Uterus (tissue), 4 donors: ENCODE data around the gene RNF183. TPM values are rescaled to one million over a fixed set of nuclear protein-coding genes. Genes with fewer than 3 reads are reported as not detected.

Experiments
- DNase-seq, 2 donors: peaks; one replicate each; pipeline ENCODE4 v3.0.0-alpha.2; 2019 to 2020
- H3K27ac ChIP-seq, 2 donors: fragments of 200-600 bp; sonication (generic); 1 replicate in 1 of 2; 2 replicates in 1 of 2; pipeline ENCODE4 v1.5.1; 2016 to 2018
- H3K27me3 ChIP-seq, 2 donors: fragments of 200-600 bp; sonication (generic); one replicate each; pipeline ENCODE4 v1.5.1; 2018 to 2019; ENCODE audit warnings: control low read depth in 1 of 2
- H3K36me3 ChIP-seq, 2 donors: fragments of 200-600 bp; sonication (generic); one replicate each; pipeline ENCODE4 v1.5.1; 2019; ENCODE audit warnings: control low read depth in 1 of 2
- H3K4me1 ChIP-seq, 2 donors: fragments of 200-600 bp; sonication (generic); one replicate each; pipeline ENCODE4 v1.5.1; 2018 to 2019; ENCODE audit warnings: control low read depth in 1 of 2
- H3K4me3 ChIP-seq, 2 donors: fragments of 200-600 bp; sonication (generic); 1 replicate in 1 of 2; 2 replicates in 1 of 2; pipeline ENCODE4 v1.5.1; 2018 to 2019; ENCODE audit warnings: mild to moderate bottlenecking in 1 of 2
- H3K9me3 ChIP-seq, 2 donors: fragments of 200-600 bp; sonication (generic); one replicate each; pipeline ENCODE4 v1.5.1; 2019; ENCODE audit warnings: control low read depth in 1 of 2
- POLR2A ChIP-seq, 2 donors: fragments of 450-650 bp; IDR thresholded peaks; one replicate each; pipeline ENCODE4 v1.6.1; 2016; ENCODE audit warnings: antibody characterized with exemption in 2 of 2, mild to moderate bottlenecking in 1 of 2, moderate library complexity in 1 of 2
- intact Hi-C: fragments of 100-400 bp; cut with DNase I; formaldehyde crosslinking; loops from one replicate; pipeline ENCODE4 v1.15.1; 2023; ENCODE audit warnings: low total_unique reads
- total RNA-seq, 4 donors: library from RNA; depleted of rRNA in 3 of 4; stranded (reverse); fragments of >200 nt in 3 of 4; gene quantifications; one replicate each; pipeline versions ENCODE4 v1.1.0 to v1.2.4, GENCODE V29; 2014 to 2023
- TF ChIP-seq, protein P1 (sequence below), 4 experiments: fragments of 200-600 bp in 2 of 4; fragments of 450-650 bp in 2 of 4; sonication (generic) in 2 of 4; IDR thresholded peaks; one replicate each; pipeline ENCODE4 v1.5.1; 2016 to 2019; ENCODE audit warnings: antibody characterized with exemption in 4 of 4, mild to moderate bottlenecking in 2 of 4, moderate library complexity in 1 of 4
- donor health status: DM: yes; HTN: yes; CAD: no.

RNF183 gene
- total RNA-seq, 4 donors from 2014 or later: 0.35 to 0.82 TPM; not detected in 2

DNA sequence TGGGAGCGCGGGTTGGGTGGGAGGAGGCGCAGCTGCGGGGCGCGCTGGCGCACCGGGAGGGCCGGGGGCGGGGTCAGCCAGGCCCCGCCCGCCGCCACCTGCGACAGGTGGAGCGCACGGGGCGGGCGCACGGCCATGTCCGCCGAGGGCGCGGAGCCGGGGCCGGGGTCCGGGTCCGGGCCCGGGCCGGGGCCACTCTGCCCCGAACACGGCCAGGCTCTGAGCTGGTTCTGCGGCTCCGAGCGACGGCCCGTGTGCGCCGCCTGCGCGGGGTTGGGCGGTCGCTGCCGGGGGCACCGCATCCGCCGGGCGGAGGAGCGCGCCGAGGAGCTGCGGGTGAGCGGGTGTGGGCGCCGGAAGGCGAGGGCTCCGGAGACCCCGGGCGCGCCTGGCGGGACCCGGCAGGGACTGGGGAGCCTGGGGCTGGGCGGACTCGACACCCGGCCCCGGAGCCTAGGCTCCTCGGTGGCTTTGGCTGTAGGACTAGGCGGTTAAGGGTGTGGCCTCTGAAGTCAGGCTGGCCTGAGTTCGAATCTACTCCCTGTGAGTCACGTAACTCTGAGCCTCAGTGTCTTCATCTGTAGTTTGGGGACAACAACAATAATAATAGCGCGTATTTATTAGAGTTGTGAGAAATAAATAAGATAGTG, 46.4 kb upstream of the RNF183 start, which contains the start of gene BSPRY:
BSPRY (plus strand) TSS at position 97 of the 650 bp plus-strand sequence; CDS start at position 136, 39 bp downstream.
- Histone ChIP-seq H3K4me1 (peaks cover 0 to 10% of the 10 kb centered on the region in 2 donors), H3K4me3 (peak within 1 kb of the TSS in 1 of 2 donors; percentile 28), H3K9me3 (no peaks in the 10 kb centered on the region), H3K36me3 (no peaks in the 10 kb centered on the region), H3K27ac (no peak within 1 kb of the TSS), H3K27me3 (peaks cover 3 to 14% of the 10 kb centered on the region in 2 donors)
- DNase-seq: no peak
- intact Hi-C loops: no loop called here
- TF ChIP-seq, protein P1, sequence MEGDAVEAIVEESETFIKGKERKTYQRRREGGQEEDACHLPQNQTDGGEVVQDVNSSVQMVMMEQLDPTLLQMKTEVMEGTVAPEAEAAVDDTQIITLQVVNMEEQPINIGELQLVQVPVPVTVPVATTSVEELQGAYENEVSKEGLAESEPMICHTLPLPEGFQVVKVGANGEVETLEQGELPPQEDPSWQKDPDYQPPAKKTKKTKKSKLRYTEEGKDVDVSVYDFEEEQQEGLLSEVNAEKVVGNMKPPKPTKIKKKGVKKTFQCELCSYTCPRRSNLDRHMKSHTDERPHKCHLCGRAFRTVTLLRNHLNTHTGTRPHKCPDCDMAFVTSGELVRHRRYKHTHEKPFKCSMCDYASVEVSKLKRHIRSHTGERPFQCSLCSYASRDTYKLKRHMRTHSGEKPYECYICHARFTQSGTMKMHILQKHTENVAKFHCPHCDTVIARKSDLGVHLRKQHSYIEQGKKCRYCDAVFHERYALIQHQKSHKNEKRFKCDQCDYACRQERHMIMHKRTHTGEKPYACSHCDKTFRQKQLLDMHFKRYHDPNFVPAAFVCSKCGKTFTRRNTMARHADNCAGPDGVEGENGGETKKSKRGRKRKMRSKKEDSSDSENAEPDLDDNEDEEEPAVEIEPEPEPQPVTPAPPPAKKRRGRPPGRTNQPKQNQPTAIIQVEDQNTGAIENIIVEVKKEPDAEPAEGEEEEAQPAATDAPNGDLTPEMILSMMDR (IDR thresholded peaks at IDR 0.05): no peak
- TF ChIP-seq POLR2A (IDR thresholded peaks at IDR 0.05): peak in 1 of 2 donors; percentile 19

DNA sequence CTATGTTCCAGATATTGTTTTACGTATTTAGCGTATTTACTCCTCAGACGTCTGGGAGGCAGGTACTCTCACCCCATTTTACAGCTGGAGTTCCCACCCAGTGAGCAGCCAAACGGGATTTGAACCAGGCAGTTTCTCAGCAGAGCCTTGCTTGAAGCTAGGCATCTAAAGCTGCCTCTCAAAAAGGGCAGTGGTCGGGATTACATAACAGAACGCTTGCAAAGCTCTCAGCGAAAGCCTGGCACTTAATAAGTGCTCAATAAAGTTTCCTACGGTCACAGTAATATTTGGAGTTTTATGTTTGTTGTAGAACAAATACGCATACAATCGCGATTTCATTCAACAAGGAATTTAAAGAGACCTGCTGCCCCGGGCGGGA, 45.9 kb upstream of the RNF183 start:
- intact Hi-C loops: no loop called here
- no peak overlapping the region for H3K27ac ChIP-seq
- DNase-seq: no peak

DNA sequence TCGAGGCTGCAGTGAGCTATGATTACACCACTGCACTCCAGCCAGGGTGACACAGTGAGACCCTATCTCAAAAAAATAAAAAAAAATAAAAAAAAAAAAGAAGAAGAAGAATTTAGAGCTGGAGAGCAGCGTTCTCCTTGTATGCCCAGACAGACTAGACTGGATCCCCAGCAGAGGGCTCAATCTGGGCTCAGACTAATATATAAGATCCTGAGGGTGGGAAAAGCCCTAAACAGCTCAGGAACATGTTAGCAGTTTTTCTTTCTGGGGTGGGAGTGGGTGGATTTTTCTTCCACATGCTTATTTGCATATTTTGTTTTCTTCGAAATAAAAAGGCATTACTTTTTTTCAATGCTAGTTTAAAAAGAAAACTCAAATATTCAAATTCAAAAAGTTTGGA, 45.3 kb upstream of the RNF183 start:
- peaks cover 0 to 10% of the 10 kb centered on the region in 2 donors for H3K4me1 ChIP-seq
- intact Hi-C loops: no loop called here

More for the DNA sequence above, 45.9 kb upstream of the RNF183 start:
- Histone ChIP-seq H3K9me3 (no peaks in the 10 kb centered on the region), H3K36me3 (no peaks in the 10 kb centered on the region), H3K27me3 (peaks cover 3 to 14% of the 10 kb centered on the region in 2 donors), H3K4me1 (peaks cover 0 to 10% of the 10 kb centered on the region in 2 donors), H3K4me3 (no peak overlapping the region)
- TF ChIP-seq, protein P1 (IDR thresholded peaks at IDR 0.05): no peak
- TF ChIP-seq POLR2A (IDR thresholded peaks at IDR 0.05): no peak

DNA sequence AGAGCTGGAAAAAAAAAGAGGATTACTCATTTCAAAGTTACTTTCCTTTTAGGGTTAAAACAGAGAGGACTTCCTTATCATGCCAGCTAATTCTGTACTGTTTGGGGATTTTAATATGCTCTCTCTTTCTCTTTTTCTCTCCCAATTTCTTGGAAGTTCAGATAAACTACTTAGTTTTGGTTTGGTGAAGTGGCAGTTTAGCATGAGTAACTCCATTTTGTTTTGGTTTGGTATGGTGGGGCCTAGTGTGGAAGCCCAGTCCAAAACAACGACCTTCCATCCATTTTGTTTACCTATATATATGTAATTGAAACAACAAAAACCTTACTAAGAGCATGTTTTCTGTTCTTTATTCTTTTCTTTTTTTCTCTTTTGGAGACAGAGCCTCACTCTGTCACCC, 42.5 kb upstream of the RNF183 start:
- TF ChIP-seq, protein P1 (IDR thresholded peaks at IDR 0.05): no peak
- no peak for TF ChIP-seq POLR2A (IDR thresholded peaks at IDR 0.05)
- no peak for DNase-seq
- peaks cover 3 to 10% of the 10 kb centered on the region in 2 donors for H3K27me3 ChIP-seq
- H3K36me3 ChIP-seq: no peaks in the 10 kb centered on the region
- no peak overlapping the region for H3K27ac ChIP-seq
- H3K4me1 ChIP-seq: peaks cover 0 to 10% of the 10 kb centered on the region in 2 donors
- no peak overlapping the region for H3K4me3 ChIP-seq
- intact Hi-C loops: no loop called here
- H3K9me3 ChIP-seq: no peaks in the 10 kb centered on the region

More for the DNA sequence above, 45.3 kb upstream of the RNF183 start:
- Histone ChIP-seq H3K9me3 (no peaks in the 10 kb centered on the region), H3K27ac (no peak overlapping the region), H3K27me3 (peaks cover 3 to 14% of the 10 kb centered on the region in 2 donors), H3K4me3 (no peak overlapping the region), H3K36me3 (no peaks in the 10 kb centered on the region)
- TF ChIP-seq, protein P1 (IDR thresholded peaks at IDR 0.05): no peak
- no peak for TF ChIP-seq POLR2A (IDR thresholded peaks at IDR 0.05)
- no peak for DNase-seq

DNA sequence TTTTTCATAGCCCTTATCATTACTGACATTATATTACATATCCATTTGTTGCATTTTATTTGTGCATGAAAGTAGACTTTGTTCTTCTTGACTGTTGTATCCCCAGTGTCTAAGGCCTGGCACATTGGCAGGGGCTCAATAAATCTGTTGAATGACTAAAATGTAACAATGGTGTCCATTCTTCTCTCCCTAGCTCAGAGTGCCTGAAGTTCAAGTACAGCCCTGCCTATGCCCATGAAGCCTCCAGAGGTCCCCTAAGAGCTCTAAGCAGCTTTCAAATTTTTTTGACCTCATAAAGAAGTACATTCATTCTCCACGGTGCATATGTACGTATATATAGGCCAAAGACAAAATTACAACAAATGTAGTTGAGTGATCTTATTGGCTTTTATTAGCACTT, 42.0 kb upstream of the RNF183 start:
- no peak for DNase-seq
- H3K4me3 ChIP-seq: no peak overlapping the region
- intact Hi-C loops: no loop called here
- TF ChIP-seq, protein P1 (IDR thresholded peaks at IDR 0.05): no peak
- TF ChIP-seq POLR2A (IDR thresholded peaks at IDR 0.05): no peak
- no peak overlapping the region for H3K27ac ChIP-seq
- H3K27me3 ChIP-seq: peaks cover 3 to 5% of the 10 kb centered on the region in 2 donors
- H3K36me3 ChIP-seq: no peaks in the 10 kb centered on the region
- H3K9me3 ChIP-seq: no peaks in the 10 kb centered on the region
- H3K4me1 ChIP-seq: peaks cover 0 to 10% of the 10 kb centered on the region in 2 donors
